Gastrocnemius medialis (tissue), 4 donors: ENCODE data around the gene LITAF.

Source experiments
- POLR2A ChIP-seq, 2 donors: fragments of 450-650 bp; IDR thresholded peaks; one replicate each; pipeline ENCODE4 v1.6.1; 2017; ENCODE audit warnings: antibody characterized with exemption in 2 of 2, mild to moderate bottlenecking in 2 of 2, moderate library complexity in 2 of 2
- TF ChIP-seq, protein P1 (sequence below), 5 experiments: fragments of 450-650 bp in 3 of 5; fragments of 200-600 bp in 2 of 5; sonication (generic) in 2 of 5; IDR thresholded peaks in 4 of 5; conservative IDR thresholded peaks in 1 of 5; 1 replicate in 4 of 5; 2 replicates in 1 of 5; pipeline ENCODE4 v1.5.1; 2016 to 2019; ENCODE audit warnings: antibody characterized with exemption in 5 of 5, mild to moderate bottlenecking in 3 of 5, moderate library complexity in 3 of 5

DNA sequence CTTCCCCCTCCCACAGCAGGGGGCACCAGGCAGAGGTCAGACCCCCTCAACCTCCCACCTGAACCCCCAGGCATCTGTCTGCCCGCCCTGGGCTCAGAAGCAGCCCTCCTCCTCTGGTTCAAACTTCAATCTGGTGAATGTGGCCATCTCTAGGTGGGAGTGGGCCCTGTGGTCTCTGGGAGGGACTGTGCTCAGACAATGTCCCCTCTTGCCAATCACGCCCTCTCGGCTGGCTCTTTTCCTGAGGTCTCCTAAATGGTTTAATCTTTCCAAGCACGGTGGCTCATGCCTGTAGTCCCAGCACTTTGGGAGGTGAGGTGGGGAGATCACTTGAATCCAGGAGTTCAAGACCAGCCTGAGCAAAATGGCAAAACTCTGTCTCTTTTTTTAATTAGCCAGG, 15.2 kb downstream of the LITAF start:
- TF ChIP-seq, protein P1, sequence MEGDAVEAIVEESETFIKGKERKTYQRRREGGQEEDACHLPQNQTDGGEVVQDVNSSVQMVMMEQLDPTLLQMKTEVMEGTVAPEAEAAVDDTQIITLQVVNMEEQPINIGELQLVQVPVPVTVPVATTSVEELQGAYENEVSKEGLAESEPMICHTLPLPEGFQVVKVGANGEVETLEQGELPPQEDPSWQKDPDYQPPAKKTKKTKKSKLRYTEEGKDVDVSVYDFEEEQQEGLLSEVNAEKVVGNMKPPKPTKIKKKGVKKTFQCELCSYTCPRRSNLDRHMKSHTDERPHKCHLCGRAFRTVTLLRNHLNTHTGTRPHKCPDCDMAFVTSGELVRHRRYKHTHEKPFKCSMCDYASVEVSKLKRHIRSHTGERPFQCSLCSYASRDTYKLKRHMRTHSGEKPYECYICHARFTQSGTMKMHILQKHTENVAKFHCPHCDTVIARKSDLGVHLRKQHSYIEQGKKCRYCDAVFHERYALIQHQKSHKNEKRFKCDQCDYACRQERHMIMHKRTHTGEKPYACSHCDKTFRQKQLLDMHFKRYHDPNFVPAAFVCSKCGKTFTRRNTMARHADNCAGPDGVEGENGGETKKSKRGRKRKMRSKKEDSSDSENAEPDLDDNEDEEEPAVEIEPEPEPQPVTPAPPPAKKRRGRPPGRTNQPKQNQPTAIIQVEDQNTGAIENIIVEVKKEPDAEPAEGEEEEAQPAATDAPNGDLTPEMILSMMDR (IDR thresholded peaks at IDR 0.05 in 4 of 5, conservative IDR thresholded peaks at IDR 0.05 in 1 of 5), result no peak
- TF ChIP-seq POLR2A (IDR thresholded peaks at IDR 0.05), result no peak
